HG02623 (cell line): Measurements from ENCODE around the gene NUDT17.

Experiments used
- ATAC-seq: cut with Tn5 transposase; IDR thresholded peaks from one replicate; pipeline ENCODE4 v1.9.1; 2021; ENCODE audit warnings: moderate library complexity; ENCODE audit not compliant: unreplicated experiment

NUDT17 gene

GRCh38 chr1:145846201-145846612 lies 777 bp downstream of the NUDT17 start:
- no peak for ATAC-seq

- no peak for ATAC-seq
These were observed 2.4 kb downstream of the NUDT17 start for GRCh38 chr1:145847827-145848226.

DNA sequence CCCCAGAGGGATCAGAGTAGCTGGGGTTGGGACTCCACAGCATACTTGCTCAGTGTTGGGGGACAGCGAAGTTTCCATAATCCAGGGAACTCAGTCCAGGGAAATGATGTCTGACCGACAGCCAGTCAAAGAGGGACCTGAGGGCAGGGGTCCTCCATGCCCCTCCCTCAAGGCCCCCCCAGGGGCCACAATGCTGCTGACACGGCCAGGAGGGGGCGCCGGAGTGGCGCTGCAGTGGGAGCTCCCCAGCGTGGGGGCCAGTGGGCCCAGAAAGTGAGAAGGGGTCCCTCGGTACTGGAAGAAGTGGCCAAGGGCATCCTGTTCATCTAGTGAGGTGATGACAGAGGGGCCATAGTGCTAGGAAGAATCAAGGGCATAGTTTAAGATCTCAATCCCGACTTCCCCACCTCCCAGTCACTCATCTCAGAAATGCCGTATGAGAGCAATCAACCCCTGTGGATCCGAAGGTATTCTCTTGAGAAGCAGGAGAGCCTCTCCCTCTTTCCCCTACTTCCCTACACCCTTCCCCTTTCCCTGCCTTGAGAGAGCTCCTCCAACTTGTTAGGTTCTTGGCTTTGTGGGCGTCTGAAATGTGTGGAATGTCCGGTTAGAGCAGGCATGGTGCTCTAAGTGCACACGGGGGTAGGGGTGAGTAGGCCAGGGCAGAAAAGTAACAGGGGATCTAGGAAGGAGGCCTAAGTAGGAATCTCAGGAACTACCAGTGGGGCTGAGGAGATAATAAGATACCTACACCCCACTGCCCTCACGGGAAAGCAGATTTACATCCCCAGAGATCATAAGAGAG lies 4.1 kb downstream of the NUDT17 start:
- no peak for ATAC-seq

GRCh38 chr1:145855426-145855948 lies 10.1 kb downstream of the NUDT17 start:
- ATAC-seq: no peak

DNA sequence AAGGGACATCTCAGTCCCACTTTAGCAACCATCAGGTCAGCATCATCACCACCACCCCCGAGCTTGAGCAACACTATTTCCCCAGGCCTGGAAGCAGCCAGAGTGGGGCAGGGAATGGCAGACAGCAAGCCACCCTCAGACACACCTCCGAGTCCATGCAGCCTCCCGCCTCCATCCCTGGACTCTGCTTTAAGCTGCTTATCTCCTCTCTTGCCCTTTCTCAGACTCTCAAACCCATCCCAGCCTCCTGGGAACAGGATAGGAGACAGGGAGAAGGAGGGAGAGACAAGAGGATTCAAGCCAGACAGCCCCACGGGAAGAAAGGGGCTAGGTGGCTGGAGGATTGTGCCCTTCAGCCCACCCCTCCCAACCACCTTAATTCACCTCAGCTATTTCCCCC lies 11.7 kb downstream of the NUDT17 start:
- ATAC-seq: no peak

GRCh38 chr1:145858238-145858900 lies 12.9 kb downstream of the NUDT17 start:
- ATAC-seq: peak; percentile 16

- ATAC-seq: peak; percentile 83
These were observed 13.6 kb downstream of the NUDT17 start, which contains the start of gene PIAS3 for GRCh38 chr1:145858901-145859490. TSS of gene PIAS3 (minus strand) at chr1:145859081. CDS start at chr1:145858990, 91 bp downstream.

DNA sequence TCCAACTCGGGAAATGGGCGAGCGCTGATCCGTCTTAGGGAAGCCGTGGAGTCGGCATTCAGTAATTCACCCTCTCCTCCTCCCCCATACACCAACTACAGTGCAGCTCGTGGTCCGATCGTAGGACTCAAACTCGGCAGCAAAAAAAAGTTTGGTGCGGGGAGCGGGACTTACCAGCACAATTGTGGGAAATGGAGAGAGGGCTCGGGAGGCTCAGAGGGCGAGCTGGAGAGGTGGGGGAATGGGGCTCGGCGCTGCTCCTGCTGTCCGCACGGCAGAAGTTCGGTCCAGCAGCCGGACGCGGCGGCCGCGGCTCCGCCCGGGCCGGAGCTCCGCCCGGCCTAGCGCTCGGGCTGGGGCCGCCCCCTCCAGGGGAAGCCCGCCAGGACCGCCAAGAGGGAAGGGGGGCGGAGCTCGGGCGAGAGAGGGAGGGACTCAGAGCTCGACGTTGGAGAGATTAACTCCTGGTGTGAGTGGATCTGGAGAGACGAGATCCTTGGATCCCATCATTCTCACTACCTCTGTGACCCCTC lies 14.1 kb downstream of the NUDT17 start:
- ATAC-seq: peak; percentile 67

- ATAC-seq: no peak
These were observed 18.0 kb downstream of the NUDT17 start for GRCh38 chr1:145863282-145864018.

GRCh38 chr1:145868232-145868631 lies 22.8 kb downstream of the NUDT17 start:
- no peak for ATAC-seq

DNA sequence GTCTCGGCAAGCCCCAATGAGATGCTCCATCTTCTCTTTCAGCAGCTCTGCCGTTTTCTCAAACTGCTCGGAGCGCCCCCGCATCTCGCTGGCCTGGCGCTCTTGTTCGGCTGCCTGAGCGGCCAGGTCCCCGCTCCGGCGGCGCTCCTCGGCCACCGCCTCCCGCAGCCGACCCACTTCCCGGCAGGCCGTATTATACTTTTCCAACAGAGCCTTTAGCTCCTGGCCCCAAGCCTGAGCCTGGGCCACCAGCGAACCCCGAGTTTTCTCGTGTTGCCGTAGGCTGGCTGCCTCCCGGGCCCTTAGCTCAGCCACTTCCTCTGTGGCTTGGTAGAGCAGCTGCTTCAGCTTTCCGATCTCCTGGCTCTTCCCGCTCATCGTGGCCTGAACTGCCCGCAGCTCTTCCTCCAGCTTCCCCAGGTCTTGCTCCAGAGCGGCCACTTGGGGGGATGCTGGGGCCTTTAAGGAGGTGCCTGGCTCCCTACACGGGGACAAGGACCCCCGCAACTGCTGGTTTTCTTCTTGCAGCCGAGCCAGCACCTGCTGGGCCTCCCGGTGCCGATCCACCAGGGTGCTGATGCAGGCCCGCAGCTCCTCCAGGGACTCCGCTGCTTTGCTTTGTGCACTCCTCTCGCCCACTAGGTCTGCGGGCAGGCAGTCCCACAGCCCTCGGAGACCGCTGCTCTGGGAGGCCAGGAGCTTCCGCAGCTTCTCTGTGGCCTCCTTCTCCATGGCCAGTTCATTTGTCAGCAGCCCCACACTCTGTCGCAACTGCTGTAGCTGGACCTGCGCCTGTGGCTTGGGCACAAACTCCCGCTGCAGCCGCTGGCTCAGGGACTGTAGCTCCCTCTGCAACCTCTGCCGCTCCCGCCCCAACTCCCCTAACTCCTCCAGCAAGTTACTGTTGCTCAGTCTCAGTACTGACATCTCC lies 26.8 kb downstream of the NUDT17 start:
- no peak for ATAC-seq

- ATAC-seq: no peak
These were observed 29.2 kb downstream of the NUDT17 start for GRCh38 chr1:145874646-145875045.

- ATAC-seq: no peak
These were observed 32.6 kb downstream of the NUDT17 start for GRCh38 chr1:145877923-145878486.

DNA sequence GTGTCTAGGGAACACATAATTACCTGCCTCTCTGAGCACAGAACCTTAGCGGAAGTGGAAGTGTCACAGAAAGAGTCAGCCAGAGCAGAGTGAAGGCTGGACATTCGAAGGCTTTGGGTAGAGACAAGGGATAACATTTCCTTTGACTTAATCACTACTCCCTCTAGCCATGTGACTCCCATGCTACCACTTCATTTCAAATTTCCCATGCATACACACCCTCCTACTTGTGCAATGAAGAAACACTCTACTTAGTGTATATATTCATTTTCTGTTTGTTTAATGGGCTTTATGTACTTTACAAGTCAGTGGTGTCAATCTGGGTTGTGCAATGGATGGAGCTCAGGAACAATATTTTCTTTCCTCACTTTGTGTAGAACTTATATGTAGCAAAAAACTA lies 33.3 kb downstream of the NUDT17 start:
- no peak for ATAC-seq

GRCh38 chr1:145879775-145880174 lies 34.3 kb downstream of the NUDT17 start:
- ATAC-seq: no peak

DNA sequence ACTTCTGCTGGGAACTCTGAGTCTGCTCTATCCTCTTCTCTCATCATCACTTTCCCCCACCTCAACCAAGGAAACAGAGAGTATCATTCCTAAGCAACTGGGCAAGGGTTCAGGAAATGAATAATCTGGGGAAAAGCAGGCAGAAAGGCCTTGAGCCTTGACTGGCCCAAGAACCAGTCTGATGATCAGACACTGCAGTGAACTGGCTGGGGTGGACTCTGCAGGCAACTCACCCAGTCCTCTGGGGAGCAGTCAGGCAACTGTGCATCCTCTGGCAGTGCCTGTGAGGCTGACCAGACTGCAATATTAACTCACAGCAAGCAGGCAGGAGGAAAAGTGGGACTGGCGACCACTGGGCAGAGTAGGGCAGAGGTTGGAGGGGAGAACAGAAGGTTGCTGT lies 39.2 kb downstream of the NUDT17 start:
- no peak for ATAC-seq

DNA sequence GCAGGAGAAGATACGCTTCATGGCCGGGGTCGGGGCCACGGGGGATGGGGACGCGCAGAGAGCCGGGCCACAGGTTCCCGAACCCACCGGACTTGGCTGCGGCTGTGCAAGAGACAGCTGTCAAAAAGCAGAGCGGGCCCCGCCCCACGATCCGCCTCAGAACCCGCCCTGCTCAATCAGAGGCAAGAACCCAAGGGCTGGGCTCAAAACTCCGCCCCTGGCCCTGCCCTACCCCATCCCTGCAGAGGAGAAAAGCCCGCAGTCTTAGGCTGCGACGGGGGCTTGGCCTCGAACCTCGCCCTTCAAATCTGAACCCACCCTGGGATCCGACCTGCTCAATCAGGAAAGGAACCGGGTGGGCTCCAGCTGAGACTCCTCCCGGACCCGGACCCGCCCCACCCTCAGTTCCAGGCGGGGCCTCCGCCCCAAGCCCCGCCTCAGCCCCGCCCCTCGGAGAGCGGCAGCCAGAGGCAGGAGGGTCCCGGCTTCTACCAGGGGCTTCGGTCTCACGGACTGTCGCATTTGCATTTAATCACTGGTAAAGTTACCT lies 40.4 kb downstream of the NUDT17 start, which contains the start of gene ANKRD35:
Gene ANKRD35, minus strand, starts transcription at position 129 of the 550 bp plus-strand sequence. Its CDS starts 108 bp downstream, at position 21.
- ATAC-seq: peak; percentile 99

- no peak for ATAC-seq
These were observed 41.0 kb downstream of the NUDT17 start for GRCh38 chr1:145886390-145886789.

GRCh38 chr1:145886816-145887215 lies 41.4 kb downstream of the NUDT17 start:
- ATAC-seq: no peak
